ENCODE measurements around the gene TROAP. TPM values are rescaled to one million over a fixed set of nuclear protein-coding genes. Genes with fewer than 3 reads are reported as not detected.

Gene TROAP
- total RNA-seq, 1 experiment from 2014 or later: 75.3 TPM

- no peak overlapping the region for H3K4ac ChIP-seq (ENCODE audit: low read depth, low read length)
- H4K20me1 ChIP-seq (ENCODE audit: control insufficient read depth, insufficient read depth, insufficient read length): no peaks in the 10 kb centered on the region
- no peaks in the 10 kb centered on the region for H3K79me1 ChIP-seq (ENCODE audit: insufficient read depth, low read depth, low read length, poor library complexity, severe bottlenecking)
- no peak overlapping the region for H3K14ac ChIP-seq (ENCODE audit: insufficient read depth, low read length)
- peaks cover 11 to 25% of the 10 kb centered on the region in 2 experiments for H3K4me1 Mint-ChIP-seq
- no peak for DNase-seq
- H3K9me3 ChIP-seq (ENCODE audit: control insufficient read depth, low read depth, low read length): no peaks in the 10 kb centered on the region
- no peaks in the 10 kb centered on the region for H3K79me2 ChIP-seq (ENCODE audit: insufficient read depth, low read length)
- H3K18ac ChIP-seq (ENCODE audit: insufficient read length, low read depth, low read length): no peak overlapping the region
- peaks cover 31% of the 10 kb centered on the region for H3K27me3 Mint-ChIP-seq (ENCODE audit: low read depth)
- no peaks in the 10 kb centered on the region; the same call in 1 of the 2 replicates for H3K4me1 ChIP-seq (ENCODE audit: insufficient read depth, low read length)
- TF ChIP-seq CTCF (conservative IDR thresholded peaks at IDR 0.05): no peak
- H3K27me3 ChIP-seq (ENCODE audit: insufficient read depth, low read length): no peaks in the 10 kb centered on the region
- no peak overlapping the region for H2BK15ac ChIP-seq (ENCODE audit: low read depth, low read length)
- H3K27ac ChIP-seq (ENCODE audit: insufficient read length, low read depth, low read length): no peak overlapping the region
- H4K91ac ChIP-seq (ENCODE audit: insufficient read length, low read depth, low read length): no peak overlapping the region
- no peak overlapping the region for H3K56ac ChIP-seq (ENCODE audit: insufficient read length, low read depth, low read length)
- H4K5ac ChIP-seq (ENCODE audit: insufficient read length, low read depth, low read length): no peak overlapping the region
- no peak overlapping the region for H2BK120ac ChIP-seq (ENCODE audit: low read depth, low read length, poor library complexity, severe bottlenecking)
- H3K23ac ChIP-seq (ENCODE audit: insufficient read length, low read depth, low read length): no peak overlapping the region
- no peak overlapping the region for H3K4me2 ChIP-seq (ENCODE audit: insufficient read depth, insufficient read length, low read length)
- H4K8ac ChIP-seq (replicated peaks; ENCODE audit: insufficient read length, low read depth, low read length): no peak overlapping the region
- no CpG with 5 or more reads among the region's 4 CpGs for WGBS (ENCODE audit: extremely low coverage, insufficient read length, low lambda C conversion rate)
- H3K4me3 Mint-ChIP-seq: no peak overlapping the region
- no peak overlapping the region for H2AK5ac ChIP-seq (ENCODE audit: insufficient read length, low read length)
- H3K36me3 Mint-ChIP-seq (ENCODE audit: insufficient read depth in 1 of 3, low read depth in 3 of 3): no peaks in the 10 kb centered on the region
- no peaks in the 10 kb centered on the region for H3K9me3 Mint-ChIP-seq
- no peak overlapping the region for H2BK12ac ChIP-seq (ENCODE audit: insufficient read length, low read depth, low read length)
- H3K23me2 ChIP-seq (ENCODE audit: insufficient read length, low read depth, low read length, poor library complexity, severe bottlenecking): no peaks in the 10 kb centered on the region
- H3K9ac ChIP-seq (ENCODE audit: extremely low read depth, insufficient read length, low read length): no peak overlapping the region
- H2AFZ ChIP-seq (ENCODE audit: low read length): no peak overlapping the region
- H2BK5ac ChIP-seq (ENCODE audit: insufficient read length, low read length): no peak overlapping the region
- no peak overlapping the region for H3T11ph ChIP-seq (ENCODE audit: low read length)
- no peak overlapping the region for H3K27ac Mint-ChIP-seq
- H2BK20ac ChIP-seq (ENCODE audit: low read depth, low read length, poor library complexity, severe bottlenecking): no peak overlapping the region
Measured at GRCh38 chr12:49284672-49285071, 38.4 kb upstream of the TROAP start.

Data from H9 (cell line).